Measurements from ENCODE around the gene ZNF662. TPM values are rescaled to one million over a fixed set of nuclear protein-coding genes. Genes with fewer than 3 reads are reported as not detected.

Gene ZNF662
- total RNA-seq, 1 experiment from 2014 or later = 2.7 TPM

DNA sequence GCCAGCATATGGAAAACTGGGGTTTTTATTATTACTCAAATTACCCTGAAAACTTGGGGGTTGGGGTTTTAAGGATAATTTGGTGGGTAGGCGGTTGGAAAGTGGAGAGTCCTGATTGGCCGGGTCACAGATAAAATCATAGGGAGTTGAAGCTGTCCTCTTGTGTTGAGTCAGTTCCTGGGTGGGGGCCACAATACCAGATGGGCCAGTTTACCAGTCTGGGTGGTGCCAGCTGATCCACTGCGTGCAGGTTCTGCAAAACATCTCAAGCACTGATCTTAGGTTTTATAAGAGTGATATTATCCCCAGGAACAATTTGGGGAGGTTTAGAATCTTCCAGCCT is 4.9 kb upstream of the ZNF662 start (continued):
- TF ChIP-seq, protein P1, sequence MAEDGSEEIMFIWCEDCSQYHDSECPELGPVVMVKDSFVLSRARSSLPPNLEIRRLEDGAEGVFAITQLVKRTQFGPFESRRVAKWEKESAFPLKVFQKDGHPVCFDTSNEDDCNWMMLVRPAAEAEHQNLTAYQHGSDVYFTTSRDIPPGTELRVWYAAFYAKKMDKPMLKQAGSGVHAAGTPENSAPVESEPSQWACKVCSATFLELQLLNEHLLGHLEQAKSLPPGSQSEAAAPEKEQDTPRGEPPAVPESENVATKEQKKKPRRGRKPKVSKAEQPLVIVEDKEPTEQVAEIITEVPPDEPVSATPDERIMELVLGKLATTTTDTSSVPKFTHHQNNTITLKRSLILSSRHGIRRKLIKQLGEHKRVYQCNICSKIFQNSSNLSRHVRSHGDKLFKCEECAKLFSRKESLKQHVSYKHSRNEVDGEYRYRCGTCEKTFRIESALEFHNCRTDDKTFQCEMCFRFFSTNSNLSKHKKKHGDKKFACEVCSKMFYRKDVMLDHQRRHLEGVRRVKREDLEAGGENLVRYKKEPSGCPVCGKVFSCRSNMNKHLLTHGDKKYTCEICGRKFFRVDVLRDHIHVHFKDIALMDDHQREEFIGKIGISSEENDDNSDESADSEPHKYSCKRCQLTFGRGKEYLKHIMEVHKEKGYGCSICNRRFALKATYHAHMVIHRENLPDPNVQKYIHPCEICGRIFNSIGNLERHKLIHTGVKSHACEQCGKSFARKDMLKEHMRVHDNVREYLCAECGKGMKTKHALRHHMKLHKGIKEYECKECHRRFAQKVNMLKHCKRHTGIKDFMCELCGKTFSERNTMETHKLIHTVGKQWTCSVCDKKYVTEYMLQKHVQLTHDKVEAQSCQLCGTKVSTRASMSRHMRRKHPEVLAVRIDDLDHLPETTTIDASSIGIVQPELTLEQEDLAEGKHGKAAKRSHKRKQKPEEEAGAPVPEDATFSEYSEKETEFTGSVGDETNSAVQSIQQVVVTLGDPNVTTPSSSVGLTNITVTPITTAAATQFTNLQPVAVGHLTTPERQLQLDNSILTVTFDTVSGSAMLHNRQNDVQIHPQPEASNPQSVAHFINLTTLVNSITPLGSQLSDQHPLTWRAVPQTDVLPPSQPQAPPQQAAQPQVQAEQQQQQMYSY (CRISPR knock-in tag; IDR thresholded peaks at IDR 0.05) = no peak
- TF ChIP-seq, protein P2, sequence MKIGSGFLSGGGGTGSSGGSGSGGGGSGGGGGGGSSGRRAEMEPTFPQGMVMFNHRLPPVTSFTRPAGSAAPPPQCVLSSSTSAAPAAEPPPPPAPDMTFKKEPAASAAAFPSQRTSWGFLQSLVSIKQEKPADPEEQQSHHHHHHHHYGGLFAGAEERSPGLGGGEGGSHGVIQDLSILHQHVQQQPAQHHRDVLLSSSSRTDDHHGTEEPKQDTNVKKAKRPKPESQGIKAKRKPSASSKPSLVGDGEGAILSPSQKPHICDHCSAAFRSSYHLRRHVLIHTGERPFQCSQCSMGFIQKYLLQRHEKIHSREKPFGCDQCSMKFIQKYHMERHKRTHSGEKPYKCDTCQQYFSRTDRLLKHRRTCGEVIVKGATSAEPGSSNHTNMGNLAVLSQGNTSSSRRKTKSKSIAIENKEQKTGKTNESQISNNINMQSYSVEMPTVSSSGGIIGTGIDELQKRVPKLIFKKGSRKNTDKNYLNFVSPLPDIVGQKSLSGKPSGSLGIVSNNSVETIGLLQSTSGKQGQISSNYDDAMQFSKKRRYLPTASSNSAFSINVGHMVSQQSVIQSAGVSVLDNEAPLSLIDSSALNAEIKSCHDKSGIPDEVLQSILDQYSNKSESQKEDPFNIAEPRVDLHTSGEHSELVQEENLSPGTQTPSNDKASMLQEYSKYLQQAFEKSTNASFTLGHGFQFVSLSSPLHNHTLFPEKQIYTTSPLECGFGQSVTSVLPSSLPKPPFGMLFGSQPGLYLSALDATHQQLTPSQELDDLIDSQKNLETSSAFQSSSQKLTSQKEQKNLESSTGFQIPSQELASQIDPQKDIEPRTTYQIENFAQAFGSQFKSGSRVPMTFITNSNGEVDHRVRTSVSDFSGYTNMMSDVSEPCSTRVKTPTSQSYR (CRISPR knock-in tag; IDR thresholded peaks at IDR 0.05) = no peak
- no peak for TF ChIP-seq GTF2I (CRISPR knock-in tag; conservative IDR thresholded peaks at IDR 0.05)
- no peak for TF ChIP-seq SOX15 (CRISPR knock-in tag; IDR thresholded peaks at IDR 0.05)

DNA sequence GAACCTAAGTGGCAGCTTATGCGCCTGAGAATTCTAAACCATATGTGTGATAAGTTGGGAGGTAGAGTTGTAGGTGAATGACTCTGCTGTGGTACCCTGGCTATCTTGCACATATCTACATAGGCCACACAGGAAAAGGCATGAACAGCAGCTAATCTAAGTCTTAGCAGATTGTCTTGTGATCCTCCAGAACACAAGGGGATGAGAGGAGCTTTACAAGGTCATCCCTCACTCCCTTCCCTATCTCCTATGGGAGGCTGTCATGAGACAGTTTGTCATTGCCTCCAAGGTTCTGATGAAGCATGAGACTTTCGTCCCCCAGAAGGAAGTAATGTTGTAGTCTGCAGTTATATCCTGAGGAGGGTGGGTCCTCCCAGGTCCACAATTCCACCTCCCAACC is 3.7 kb upstream of the ZNF662 start:
- CTCF ChIA-PET = no interaction called here
- Mint-ChIP-seq H3K4me3 (no peak overlapping the region), H3K9me3 (peaks cover 19% of the 10 kb centered on the region), H3K27me3 (ENCODE audit: low read depth) (peaks cover 6% of the 10 kb centered on the region; the same call in 1 of the 2 replicates), H3K4me1 (peaks cover 16% of the 10 kb centered on the region), H3K27ac (no peak overlapping the region), H3K36me3 (no peaks in the 10 kb centered on the region)
- POLR2A ChIA-PET = no interaction called here
- DNase-seq (ENCODE audit: low spot score) (no peak), ATAC-seq (no peak)
- TF ChIP-seq, protein P3, sequence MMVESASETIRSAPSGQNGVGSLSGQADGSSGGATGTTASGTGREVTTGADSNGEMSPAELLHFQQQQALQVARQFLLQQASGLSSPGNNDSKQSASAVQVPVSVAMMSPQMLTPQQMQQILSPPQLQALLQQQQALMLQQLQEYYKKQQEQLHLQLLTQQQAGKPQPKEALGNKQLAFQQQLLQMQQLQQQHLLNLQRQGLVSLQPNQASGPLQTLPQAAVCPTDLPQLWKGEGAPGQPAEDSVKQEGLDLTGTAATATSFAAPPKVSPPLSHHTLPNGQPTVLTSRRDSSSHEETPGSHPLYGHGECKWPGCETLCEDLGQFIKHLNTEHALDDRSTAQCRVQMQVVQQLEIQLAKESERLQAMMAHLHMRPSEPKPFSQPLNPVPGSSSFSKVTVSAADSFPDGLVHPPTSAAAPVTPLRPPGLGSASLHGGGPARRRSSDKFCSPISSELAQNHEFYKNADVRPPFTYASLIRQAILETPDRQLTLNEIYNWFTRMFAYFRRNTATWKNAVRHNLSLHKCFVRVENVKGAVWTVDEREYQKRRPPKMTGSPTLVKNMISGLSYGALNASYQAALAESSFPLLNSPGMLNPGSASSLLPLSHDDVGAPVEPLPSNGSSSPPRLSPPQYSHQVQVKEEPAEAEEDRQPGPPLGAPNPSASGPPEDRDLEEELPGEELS (CRISPR knock-in tag; IDR thresholded peaks at IDR 0.05) = no peak
- TF ChIP-seq SP1 (CRISPR knock-in tag; conservative IDR thresholded peaks at IDR 0.05) = no peak
- no peak for TF ChIP-seq MXD4 (CRISPR knock-in tag; IDR thresholded peaks at IDR 0.05; ENCODE audit: borderline replicate concordance)
- TF ChIP-seq TEAD1 (CRISPR knock-in tag; IDR thresholded peaks at IDR 0.05) = no peak
- TF ChIP-seq, protein P4, sequence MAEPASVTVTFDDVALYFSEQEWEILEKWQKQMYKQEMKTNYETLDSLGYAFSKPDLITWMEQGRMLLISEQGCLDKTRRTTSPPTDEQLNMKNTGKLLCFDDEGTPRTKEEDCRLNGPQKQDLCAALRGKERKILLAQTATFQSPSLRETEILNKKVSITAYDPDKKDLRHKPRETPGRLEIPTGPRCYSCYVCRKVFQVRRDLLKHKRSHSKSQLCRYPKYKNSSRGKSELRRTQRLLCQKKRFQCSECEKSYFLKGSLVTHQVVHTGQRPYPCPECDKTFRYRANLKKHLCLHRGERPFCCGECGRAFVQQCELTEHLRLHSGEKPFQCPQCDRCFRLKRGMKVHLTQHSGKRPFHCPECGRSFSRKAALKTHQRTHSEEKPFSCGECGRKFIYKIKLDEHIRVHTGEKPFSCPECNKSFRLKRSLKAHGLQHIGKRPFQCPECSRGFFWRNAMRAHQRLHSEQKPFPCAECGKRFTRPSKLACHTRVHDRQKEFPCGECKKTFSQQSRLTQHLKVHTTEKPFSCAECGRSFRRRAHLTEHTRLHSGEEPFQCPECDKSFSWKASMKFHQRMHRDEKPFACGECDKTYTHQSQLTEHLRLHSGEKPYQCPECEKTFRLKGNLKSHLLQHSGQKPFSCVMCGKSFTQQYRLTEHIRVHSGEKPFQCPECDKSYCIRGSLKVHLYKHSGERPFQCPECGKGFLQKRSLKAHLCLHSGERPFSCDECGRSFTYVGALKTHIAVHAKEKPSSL (CRISPR knock-in tag; conservative IDR thresholded peaks at IDR 0.05) = no peak
- TF ChIP-seq, protein P1 (CRISPR knock-in tag; IDR thresholded peaks at IDR 0.05) = no peak
- TF ChIP-seq NR3C1 (CRISPR knock-in tag; conservative IDR thresholded peaks at IDR 0.05; ENCODE audit: low read depth) = no peak
